ENCODE measurements around the gene KLHL40. TPM values are rescaled to one million over a fixed set of nuclear protein-coding genes. Genes with fewer than 3 reads are reported as not detected.

KLHL40 gene
- total and polyA plus RNA-seq, 2 donors (not counting 1 experiment from before 2014, with no cell fraction given): not detected

DNA sequence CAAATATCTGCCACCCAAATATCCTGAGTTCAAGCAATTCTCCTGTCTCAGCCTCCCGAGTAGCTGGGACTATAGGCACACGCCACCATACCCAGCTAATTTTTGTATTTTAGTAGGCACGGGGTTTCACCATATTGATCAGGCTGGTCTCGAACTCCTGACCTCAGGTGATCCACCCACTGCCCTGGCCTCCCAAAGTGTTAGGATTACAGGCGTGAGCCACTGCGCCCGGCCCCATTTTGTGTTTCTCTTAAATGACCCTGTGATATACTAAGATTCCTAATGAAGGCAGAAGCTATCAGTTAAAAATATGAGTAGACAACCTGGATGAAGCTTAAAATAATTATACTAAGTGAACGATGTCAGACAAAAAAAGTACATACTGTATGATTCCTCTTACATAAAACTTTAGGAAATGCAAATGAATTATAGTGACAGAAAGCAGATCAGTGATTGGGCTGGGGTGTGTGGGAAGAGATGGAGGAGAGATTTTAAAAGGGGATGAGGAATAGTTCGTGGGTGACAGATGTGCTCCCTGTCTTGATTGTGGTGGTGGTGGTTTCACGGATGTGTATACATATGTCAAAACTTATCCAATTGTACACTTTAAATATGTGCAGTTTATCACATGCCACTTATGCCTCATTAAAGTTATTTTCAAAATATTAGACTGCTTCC, 3.8 kb upstream of the KLHL40 start:
- TF ChIP-seq EZH2 (IDR thresholded peaks at IDR 0.05; ENCODE audit: low read length, missing control alignments): no peak
- TF ChIP-seq, protein P1, sequence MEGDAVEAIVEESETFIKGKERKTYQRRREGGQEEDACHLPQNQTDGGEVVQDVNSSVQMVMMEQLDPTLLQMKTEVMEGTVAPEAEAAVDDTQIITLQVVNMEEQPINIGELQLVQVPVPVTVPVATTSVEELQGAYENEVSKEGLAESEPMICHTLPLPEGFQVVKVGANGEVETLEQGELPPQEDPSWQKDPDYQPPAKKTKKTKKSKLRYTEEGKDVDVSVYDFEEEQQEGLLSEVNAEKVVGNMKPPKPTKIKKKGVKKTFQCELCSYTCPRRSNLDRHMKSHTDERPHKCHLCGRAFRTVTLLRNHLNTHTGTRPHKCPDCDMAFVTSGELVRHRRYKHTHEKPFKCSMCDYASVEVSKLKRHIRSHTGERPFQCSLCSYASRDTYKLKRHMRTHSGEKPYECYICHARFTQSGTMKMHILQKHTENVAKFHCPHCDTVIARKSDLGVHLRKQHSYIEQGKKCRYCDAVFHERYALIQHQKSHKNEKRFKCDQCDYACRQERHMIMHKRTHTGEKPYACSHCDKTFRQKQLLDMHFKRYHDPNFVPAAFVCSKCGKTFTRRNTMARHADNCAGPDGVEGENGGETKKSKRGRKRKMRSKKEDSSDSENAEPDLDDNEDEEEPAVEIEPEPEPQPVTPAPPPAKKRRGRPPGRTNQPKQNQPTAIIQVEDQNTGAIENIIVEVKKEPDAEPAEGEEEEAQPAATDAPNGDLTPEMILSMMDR (conservative IDR thresholded peaks at IDR 0.05 in 1 of 2, IDR thresholded peaks at IDR 0.05 in 1 of 2; ENCODE audit: low read depth in 1 of 2, low read length in 2 of 2): no peak
- H3K27ac ChIP-seq (ENCODE audit: insufficient read depth, low read length): no peak overlapping the region
- no peak overlapping the region for H3K9ac ChIP-seq (ENCODE audit: insufficient read depth, low read length)
- H3K4me1 ChIP-seq (ENCODE audit: control insufficient read depth, extremely low read depth, insufficient read depth, low read length): peaks cover 13% of the 10 kb centered on the region
- peak in 1 of 2 donors; percentile 22 for DNase-seq (ENCODE audit: low read depth in 2 of 2)
- H3K4me2 ChIP-seq (ENCODE audit: extremely low read depth, insufficient read depth, low read length): no peak overlapping the region
- H2AFZ ChIP-seq (ENCODE audit: low read length): no peak overlapping the region
- H3K79me2 ChIP-seq (ENCODE audit: control insufficient read depth, insufficient read depth, low read length): no peaks in the 10 kb centered on the region
- H3K4me3 ChIP-seq (replicated peaks in 1 of 4; ENCODE audit: control extremely low read depth in 1 of 4, insufficient read depth in 1 of 4, low read depth in 3 of 4, low read length in 4 of 4): no peak overlapping the region
- no peaks in the 10 kb centered on the region for H3K9me3 ChIP-seq (ENCODE audit: control insufficient read depth, insufficient read depth, low read depth, low read length)
- peaks cover 12% of the 10 kb centered on the region for H3K27me3 ChIP-seq (ENCODE audit: control insufficient read depth, insufficient read depth, low read length)
- no peaks in the 10 kb centered on the region for H3K36me3 ChIP-seq (ENCODE audit: control insufficient read depth, insufficient read depth, low read length)
- H4K20me1 ChIP-seq (ENCODE audit: control insufficient read depth, extremely low read depth, insufficient read depth, low read length): no peaks in the 10 kb centered on the region

DNA sequence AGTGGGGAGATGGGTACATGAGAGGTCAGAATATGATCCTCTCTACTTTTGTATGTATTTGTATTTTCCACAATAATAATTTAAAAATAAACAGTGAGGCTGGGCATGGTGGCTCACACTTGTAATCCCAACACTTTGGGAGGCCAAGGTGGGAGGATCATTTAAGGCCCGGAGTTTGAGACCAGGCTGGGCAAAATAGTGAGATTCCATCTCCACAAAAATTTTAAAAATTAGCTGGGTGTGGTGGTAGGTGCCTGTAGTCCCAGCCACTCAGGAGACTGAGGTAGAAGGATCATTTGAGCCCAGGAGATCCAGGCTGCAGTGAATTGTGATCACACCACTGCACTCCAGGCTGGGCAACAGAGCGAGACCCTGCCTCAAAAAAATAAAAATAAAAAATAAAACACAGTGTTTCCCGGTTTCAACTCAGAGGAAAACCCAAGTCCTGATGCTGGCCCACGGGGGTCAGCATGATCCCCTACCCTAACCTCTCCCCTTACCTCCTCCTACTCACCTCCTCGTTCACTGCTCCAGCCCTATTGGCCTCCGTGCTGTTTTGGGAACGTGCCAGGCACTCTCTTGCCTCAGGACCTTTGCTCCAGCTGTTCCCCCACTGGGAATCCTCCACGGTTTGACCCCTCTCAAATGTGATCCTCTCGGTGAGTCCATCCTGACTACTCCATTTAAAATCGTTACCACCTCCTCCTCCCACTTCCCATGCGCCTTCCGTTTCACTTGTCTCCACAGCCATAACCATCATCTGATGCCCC, 2.9 kb upstream of the KLHL40 start:
- Histone ChIP-seq H3K9me3 (ENCODE audit: control insufficient read depth, insufficient read depth, low read depth, low read length) (no peaks in the 10 kb centered on the region), H3K79me2 (ENCODE audit: control insufficient read depth, insufficient read depth, low read length) (no peaks in the 10 kb centered on the region), H3K27me3 (ENCODE audit: control insufficient read depth, insufficient read depth, low read length) (peaks cover 15% of the 10 kb centered on the region), H3K36me3 (ENCODE audit: control insufficient read depth, insufficient read depth, low read length) (no peaks in the 10 kb centered on the region), H3K4me2 (ENCODE audit: extremely low read depth, insufficient read depth, low read length) (no peak overlapping the region), H4K20me1 (ENCODE audit: control insufficient read depth, extremely low read depth, insufficient read depth, low read length) (no peaks in the 10 kb centered on the region), H3K4me3 (replicated peaks in 1 of 4; ENCODE audit: control extremely low read depth in 1 of 4, insufficient read depth in 1 of 4, low read depth in 3 of 4, low read length in 4 of 4) (no peak overlapping the region), H3K9ac (ENCODE audit: insufficient read depth, low read length) (no peak overlapping the region), H2AFZ (ENCODE audit: low read length) (no peak overlapping the region), H3K27ac (ENCODE audit: insufficient read depth, low read length) (no peak overlapping the region), H3K4me1 (ENCODE audit: control insufficient read depth, extremely low read depth, insufficient read depth, low read length) (peaks cover 13% of the 10 kb centered on the region)
- no peak for DNase-seq (ENCODE audit: low read depth in 2 of 2)
- TF ChIP-seq, protein P1 (conservative IDR thresholded peaks at IDR 0.05 in 1 of 2, IDR thresholded peaks at IDR 0.05 in 1 of 2; ENCODE audit: low read depth in 1 of 2, low read length in 2 of 2): no peak
- TF ChIP-seq EZH2 (IDR thresholded peaks at IDR 0.05; ENCODE audit: low read length, missing control alignments): no peak

DNA sequence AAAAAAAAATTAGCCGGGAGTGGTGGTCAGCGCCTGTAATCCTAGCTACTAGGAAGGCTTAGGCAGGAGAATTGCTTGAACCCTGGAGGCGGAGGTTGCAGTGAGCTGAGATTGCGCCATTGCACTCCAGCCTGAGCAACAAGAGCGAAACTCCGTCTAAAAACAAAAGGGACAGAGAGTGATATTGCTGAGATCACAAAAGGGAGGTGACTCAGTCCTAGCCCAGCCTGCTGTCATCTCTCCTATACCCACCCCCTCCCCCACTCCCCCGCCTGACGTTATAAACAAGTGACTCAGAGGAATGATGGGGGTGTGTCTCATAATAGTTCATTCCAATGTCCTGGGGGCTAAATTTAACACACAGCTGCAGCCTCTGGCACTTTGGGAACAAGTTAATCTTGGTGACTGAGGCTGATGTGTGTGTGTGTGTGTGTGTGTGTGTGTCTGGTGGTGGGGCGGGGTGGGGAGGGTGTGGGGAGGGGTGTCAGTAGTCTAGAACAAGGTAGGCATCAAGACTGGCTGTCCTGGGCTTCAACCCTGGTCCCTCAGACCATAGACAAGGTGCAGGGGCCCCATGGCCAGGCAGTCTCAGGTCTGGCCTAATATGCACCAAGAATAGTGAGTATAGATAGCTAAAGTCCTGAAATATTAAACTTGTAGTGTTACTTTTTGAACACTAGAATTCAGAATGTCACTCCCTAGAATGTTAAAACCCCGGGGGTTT, 1.3 kb upstream of the KLHL40 start:
- TF ChIP-seq, protein P1 (conservative IDR thresholded peaks at IDR 0.05 in 1 of 2, IDR thresholded peaks at IDR 0.05 in 1 of 2; ENCODE audit: low read depth in 1 of 2, low read length in 2 of 2): no peak
- no peak for TF ChIP-seq EZH2 (IDR thresholded peaks at IDR 0.05; ENCODE audit: low read length, missing control alignments)
- Histone ChIP-seq H3K4me3 (replicated peaks in 1 of 4; ENCODE audit: control extremely low read depth in 1 of 4, insufficient read depth in 1 of 4, low read depth in 3 of 4, low read length in 4 of 4) (no peak overlapping the region), H3K9ac (ENCODE audit: insufficient read depth, low read length) (no peak overlapping the region), H3K27ac (ENCODE audit: insufficient read depth, low read length) (no peak overlapping the region), H3K4me1 (ENCODE audit: control insufficient read depth, extremely low read depth, insufficient read depth, low read length) (peaks cover 13% of the 10 kb centered on the region), H3K9me3 (ENCODE audit: control insufficient read depth, insufficient read depth, low read depth, low read length) (no peaks in the 10 kb centered on the region), H3K27me3 (ENCODE audit: control insufficient read depth, insufficient read depth, low read length) (peaks cover 15% of the 10 kb centered on the region), H3K79me2 (ENCODE audit: control insufficient read depth, insufficient read depth, low read length) (no peaks in the 10 kb centered on the region), H3K36me3 (ENCODE audit: control insufficient read depth, insufficient read depth, low read length) (no peaks in the 10 kb centered on the region), H3K4me2 (ENCODE audit: extremely low read depth, insufficient read depth, low read length) (no peak overlapping the region), H2AFZ (ENCODE audit: low read length) (no peak overlapping the region), H4K20me1 (ENCODE audit: control insufficient read depth, extremely low read depth, insufficient read depth, low read length) (no peaks in the 10 kb centered on the region)
- DNase-seq (ENCODE audit: low read depth in 2 of 2): peak; percentile 93 to 98

Data from fibroblast of lung (primary cell).